Caco-2 (cell line): ENCODE results near the gene AKNA. TPM values are rescaled to one million over a fixed set of nuclear protein-coding genes. Genes with fewer than 3 reads are reported as not detected.

Experiments
- BruUV-seq: library from RNA; stranded (reverse); fragments of 400-500 nt; replicated peaks from 2 replicates; lab custom pipeline; 2021; lab: Mats Ljungman, UMichigan
- CTCF ChIA-PET: fragments of 300-600 bp; sonication (Branson Sonifier 250); formaldehyde crosslinking; loops from one replicate; lab custom pipeline; 2022; ENCODE audit warnings: antibody characterized with exemption; lab: Charles Lee
- POLR2A ChIA-PET: fragments of 300-600 bp; sonication (Branson Sonifier 250); formaldehyde crosslinking; loops from one replicate; lab custom pipeline; 2022; ENCODE audit warnings: antibody characterized with exemption; lab: Charles Lee
- DNase-seq, 2 experiments: peaks; one replicate each; pipeline versions ENCODE4 v3.0.0 to v3.0.0-alpha.2; 2020 to 2022
- H3K27me3 ChIP-seq: replicated peaks from 2 replicates; pipeline ENCODE4 v1.6.0; 2011; ENCODE audit warnings: low read length; ENCODE audit not compliant: control insufficient read depth, insufficient read depth
- H3K36me3 ChIP-seq: 2 replicates; pipeline ENCODE4 v1.5.1; 2011; ENCODE audit warnings: low read length; ENCODE audit not compliant: control insufficient read depth, insufficient read depth
- H3K4me1 ChIP-seq: fragments of 250-450 bp; sonication (Bioruptor Pico); 2 replicates; pipeline ENCODE4 v1.5.1; 2020; ENCODE audit warnings: mild to moderate bottlenecking
- H3K4me3 ChIP-seq: 2 replicates; pipeline ENCODE4 v1.5.1; 2011; ENCODE audit warnings: low read depth, mild to moderate bottlenecking, control low read depth, low read length
- H3K9me3 ChIP-seq: fragments of 250-450 bp; sonication (Bioruptor Pico); 2 replicates; pipeline ENCODE4 v1.5.1; 2020; ENCODE audit warnings: mild to moderate bottlenecking, moderate library complexity
- H3K27ac Mint-ChIP-seq: one replicate; pipeline ENCODE4 v1.8.0; 2022; ENCODE audit warnings: mixed read lengths; ENCODE audit not compliant: unreplicated experiment
- H3K27me3 Mint-ChIP-seq: one replicate; pipeline ENCODE4 v1.8.0; 2022; ENCODE audit warnings: mixed read lengths; ENCODE audit not compliant: insufficient read depth, unreplicated experiment
- H3K36me3 Mint-ChIP-seq: one replicate; pipeline ENCODE4 v1.8.0; 2022; ENCODE audit warnings: mild to moderate bottlenecking, mixed read lengths; ENCODE audit not compliant: insufficient read depth, unreplicated experiment
- H3K4me1 Mint-ChIP-seq: one replicate; pipeline ENCODE4 v1.8.0; 2022; ENCODE audit warnings: low read depth, mixed read lengths; ENCODE audit not compliant: unreplicated experiment
- H3K4me3 Mint-ChIP-seq: one replicate; pipeline ENCODE4 v1.8.0; 2022; ENCODE audit warnings: mild to moderate bottlenecking, moderate library complexity, mixed read lengths; ENCODE audit not compliant: unreplicated experiment
- H3K9me3 Mint-ChIP-seq: one replicate; pipeline ENCODE4 v1.8.0; 2022; ENCODE audit warnings: mixed read lengths; ENCODE audit not compliant: unreplicated experiment
- intact Hi-C: fragments of 100-400 bp; cut with micrococcal nuclease; formaldehyde crosslinking; loops from one replicate; pipeline ENCODE4 v1.10.0; 2022; ENCODE audit not compliant: unreplicated experiment
- total RNA-seq: library from RNA; stranded (reverse); gene quantifications from 2 replicates; pipeline ENCODE4 v1.2.3, GENCODE V29; 2022
- TF ChIP-seq, protein P1 (sequence below), 2 experiments: fragments of 200-600 bp in 1 of 2; IDR thresholded peaks; 1 replicate in 1 of 2; 2 replicates in 1 of 2; pipeline versions ENCODE4 v1.5.1 to v1.8.0; 2011 to 2022; ENCODE audit warnings: antibody characterized with exemption in 1 of 2, control low read depth in 1 of 2, inconsistent platforms in 1 of 2, low read depth in 1 of 2, low read length in 1 of 2, mild to moderate bottlenecking in 1 of 2, moderate library complexity in 1 of 2; ENCODE audit not compliant: insufficient read depth in 1 of 2, severe bottlenecking in 1 of 2, unreplicated experiment in 1 of 2

The AKNA gene
- total RNA-seq, 1 experiment from 2014 or later = 57.8 TPM

DNA sequence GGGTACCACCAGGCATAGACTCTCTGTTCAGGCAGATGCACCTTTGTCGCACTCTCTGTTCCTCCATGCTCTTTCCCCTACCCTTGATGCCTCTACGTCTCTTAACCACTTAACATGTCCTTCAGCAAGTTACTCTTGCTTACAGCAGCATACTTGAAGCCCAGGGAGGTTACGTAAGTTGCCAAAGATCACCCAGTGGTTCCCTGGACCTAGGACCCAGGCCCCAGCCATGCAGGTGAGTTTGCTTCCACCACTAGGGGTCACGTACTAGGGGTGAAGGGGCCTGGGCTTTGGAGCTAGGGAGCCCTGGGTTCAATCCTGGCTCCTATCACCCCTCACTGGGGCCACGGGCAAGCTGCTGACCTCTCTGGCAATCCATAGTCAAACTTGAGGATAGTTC lies 8.9 kb downstream of the AKNA start:
- Mint-ChIP-seq H3K4me3 (no peak overlapping the region), H3K9me3 (no peaks in the 10 kb centered on the region), H3K36me3 (peaks cover 6% of the 10 kb centered on the region), H3K27ac (no peak overlapping the region), H3K27me3 (no peaks in the 10 kb centered on the region), H3K4me1 (no peaks in the 10 kb centered on the region)
- POLR2A ChIA-PET = no interaction called here
- CTCF ChIA-PET = no interaction called here
- TF ChIP-seq, protein P1, sequence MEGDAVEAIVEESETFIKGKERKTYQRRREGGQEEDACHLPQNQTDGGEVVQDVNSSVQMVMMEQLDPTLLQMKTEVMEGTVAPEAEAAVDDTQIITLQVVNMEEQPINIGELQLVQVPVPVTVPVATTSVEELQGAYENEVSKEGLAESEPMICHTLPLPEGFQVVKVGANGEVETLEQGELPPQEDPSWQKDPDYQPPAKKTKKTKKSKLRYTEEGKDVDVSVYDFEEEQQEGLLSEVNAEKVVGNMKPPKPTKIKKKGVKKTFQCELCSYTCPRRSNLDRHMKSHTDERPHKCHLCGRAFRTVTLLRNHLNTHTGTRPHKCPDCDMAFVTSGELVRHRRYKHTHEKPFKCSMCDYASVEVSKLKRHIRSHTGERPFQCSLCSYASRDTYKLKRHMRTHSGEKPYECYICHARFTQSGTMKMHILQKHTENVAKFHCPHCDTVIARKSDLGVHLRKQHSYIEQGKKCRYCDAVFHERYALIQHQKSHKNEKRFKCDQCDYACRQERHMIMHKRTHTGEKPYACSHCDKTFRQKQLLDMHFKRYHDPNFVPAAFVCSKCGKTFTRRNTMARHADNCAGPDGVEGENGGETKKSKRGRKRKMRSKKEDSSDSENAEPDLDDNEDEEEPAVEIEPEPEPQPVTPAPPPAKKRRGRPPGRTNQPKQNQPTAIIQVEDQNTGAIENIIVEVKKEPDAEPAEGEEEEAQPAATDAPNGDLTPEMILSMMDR (IDR thresholded peaks at IDR 0.05; ENCODE audit: insufficient read depth in 1 of 2, low read depth in 1 of 2, low read length in 1 of 2, severe bottlenecking in 1 of 2, unreplicated experiment in 1 of 2) = no peak
- Histone ChIP-seq H3K27me3 (no peaks in the 10 kb centered on the region), H3K9me3 (no peaks in the 10 kb centered on the region), H3K4me1 (no peaks in the 10 kb centered on the region), H3K4me3 (no peak overlapping the region), H3K36me3 (no peaks in the 10 kb centered on the region)
- BruUV-seq = no TSS peak
- DNase-seq = no peak
- intact Hi-C loops = no loop called here

DNA sequence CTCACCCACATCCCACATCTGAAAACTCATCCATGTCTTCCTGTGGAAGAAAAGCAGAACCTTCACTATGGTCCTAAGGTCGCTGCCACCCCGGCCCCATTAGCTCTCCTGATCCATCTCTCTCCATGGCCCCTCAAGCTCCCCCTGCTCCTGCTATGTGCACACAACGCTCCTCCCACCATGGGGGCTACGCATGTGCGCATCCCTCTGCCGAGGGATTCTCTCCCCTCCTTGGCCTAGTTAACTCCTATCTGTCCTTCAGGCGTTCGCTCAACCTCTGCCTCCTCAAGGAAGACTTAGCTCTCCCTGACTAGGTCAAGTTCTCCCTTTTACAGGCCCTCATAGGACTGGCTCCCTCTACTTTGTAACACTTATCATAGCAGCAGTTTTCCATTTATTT lies 9.8 kb downstream of the AKNA start:
- Histone ChIP-seq H3K9me3 (no peaks in the 10 kb centered on the region), H3K4me3 (no peak overlapping the region), H3K4me1 (no peaks in the 10 kb centered on the region), H3K36me3 (no peaks in the 10 kb centered on the region), H3K27me3 (no peaks in the 10 kb centered on the region)
- TF ChIP-seq, protein P1 (IDR thresholded peaks at IDR 0.05; ENCODE audit: insufficient read depth in 1 of 2, low read depth in 1 of 2, low read length in 1 of 2, severe bottlenecking in 1 of 2, unreplicated experiment in 1 of 2) = no peak
- Mint-ChIP-seq H3K27me3 (no peaks in the 10 kb centered on the region), H3K4me3 (no peak overlapping the region), H3K4me1 (no peaks in the 10 kb centered on the region), H3K36me3 (peaks cover 6% of the 10 kb centered on the region), H3K27ac (no peak overlapping the region), H3K9me3 (no peaks in the 10 kb centered on the region)
- intact Hi-C loops = no loop called here
- DNase-seq = no peak
- BruUV-seq = no TSS peak
- ChIA-PET POLR2A (no interaction called here), CTCF (no interaction called here)

DNA sequence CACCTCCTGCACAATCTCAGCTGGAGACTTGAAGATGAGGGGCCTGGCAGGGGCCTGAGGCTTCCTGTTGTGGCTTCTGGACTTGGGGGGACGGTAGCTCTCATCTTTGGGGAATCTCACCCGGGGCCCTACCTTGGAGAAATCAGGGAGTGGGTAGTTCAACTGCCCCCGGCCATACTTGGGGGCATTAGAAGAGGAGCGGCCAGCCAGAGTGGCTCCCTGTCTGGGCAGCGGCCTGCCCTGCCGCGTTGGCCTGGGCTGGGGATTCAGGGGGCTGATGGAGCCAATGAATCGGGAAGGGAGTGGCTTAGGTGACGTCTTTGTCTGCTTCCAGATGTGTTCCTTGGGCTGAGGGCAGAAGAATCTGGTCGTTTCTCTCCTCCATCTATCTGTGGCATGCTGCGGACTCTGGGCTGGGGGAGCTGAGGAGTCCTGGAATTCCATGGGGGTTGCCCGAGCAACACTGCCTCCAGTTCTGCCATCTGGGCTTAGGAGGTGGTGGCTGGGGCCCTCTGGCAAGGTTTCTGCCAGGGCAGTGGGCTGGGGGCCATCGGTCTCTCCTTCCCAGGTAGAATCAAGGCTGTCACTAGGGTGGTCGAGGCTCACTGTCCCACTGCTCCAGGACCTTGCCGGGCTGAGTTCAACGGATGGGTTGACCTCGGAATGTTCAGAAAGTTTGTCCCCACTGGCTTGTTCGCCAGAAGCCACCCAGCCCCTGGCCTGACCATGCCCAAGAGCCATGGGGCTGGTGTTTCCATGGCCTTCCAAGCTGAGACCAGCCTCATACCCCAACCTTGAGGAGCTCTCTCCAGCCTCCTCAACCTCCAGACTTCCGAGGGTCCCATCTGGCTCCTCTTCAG lies 11.0 kb downstream of the AKNA start:
- Histone ChIP-seq H3K27me3 (no peaks in the 10 kb centered on the region), H3K36me3 (no peaks in the 10 kb centered on the region), H3K4me3 (no peak overlapping the region), H3K9me3 (no peaks in the 10 kb centered on the region), H3K4me1 (no peaks in the 10 kb centered on the region)
- Mint-ChIP-seq H3K4me3 (no peak overlapping the region), H3K9me3 (no peaks in the 10 kb centered on the region), H3K27me3 (no peaks in the 10 kb centered on the region), H3K36me3 (peaks cover 6% of the 10 kb centered on the region), H3K27ac (no peak overlapping the region), H3K4me1 (no peaks in the 10 kb centered on the region)
- intact Hi-C loops = no loop called here
- BruUV-seq = TSS peak; percentile 59
- TF ChIP-seq, protein P1 (IDR thresholded peaks at IDR 0.05; ENCODE audit: insufficient read depth in 1 of 2, low read depth in 1 of 2, low read length in 1 of 2, severe bottlenecking in 1 of 2, unreplicated experiment in 1 of 2) = no peak
- DNase-seq = no peak
- ChIA-PET POLR2A (no interaction called here), CTCF (no interaction called here)
